Esophagus muscularis mucosa (tissue), 4 donors: Measurements from ENCODE around the gene IL21. TPM values are rescaled to one million over a fixed set of nuclear protein-coding genes. Genes with fewer than 3 reads are reported as not detected.
A peak's percentile ranks its signal among the peaks of the same experiment; 100 is the strongest.

Experiments
- DNase-seq: peaks from one replicate; pipeline ENCODE4 v3.0.0-alpha.2; 2017; ENCODE audit errors: extremely low spot score
- H3K27ac ChIP-seq, 4 donors: fragments of 200-600 bp; sonication (generic); replicated peaks in 1 of 4; 1 replicate in 3 of 4; 2 replicates in 1 of 4; pipeline ENCODE4 v1.5.1; 2016 to 2019; ENCODE audit warnings: mild to moderate bottlenecking in 1 of 4
- H3K27me3 ChIP-seq, 4 donors: fragments of 200-600 bp; sonication (generic); one replicate each; pipeline versions ENCODE4 v1.5.1 to v1.6.0; 2016 to 2019
- H3K36me3 ChIP-seq, 4 donors: fragments of 200-600 bp; sonication (generic); one replicate each; pipeline ENCODE4 v1.5.1; 2016 to 2019
- H3K4me1 ChIP-seq, 4 donors: fragments of 200-600 bp; sonication (generic); one replicate each; pipeline ENCODE4 v1.5.1; 2016 to 2019
- H3K4me3 ChIP-seq, 4 donors: fragments of 200-600 bp; sonication (generic); 1 replicate in 2 of 4; 2 replicates in 2 of 4; pipeline ENCODE4 v1.5.1; 2016 to 2019; ENCODE audit warnings: mild to moderate bottlenecking in 4 of 4, moderate library complexity in 1 of 4
- H3K9me3 ChIP-seq, 4 donors: fragments of 200-600 bp; sonication (generic); 1 replicate in 3 of 4; 2 replicates in 1 of 4; pipeline ENCODE4 v1.5.1; 2016 to 2019
- CTCF ChIP-seq, 3 experiments: fragments of 200-600 bp in 2 of 3; fragments of 450-650 bp in 1 of 3; sonication (generic) in 2 of 3; IDR thresholded peaks; one replicate each; pipeline ENCODE4 v1.5.1; 2017 to 2019; ENCODE audit warnings: antibody characterized with exemption in 3 of 3, mild to moderate bottlenecking in 2 of 3, moderate library complexity in 1 of 3
- EP300 ChIP-seq: sonication (generic); formaldehyde crosslinking; IDR thresholded peaks from one replicate; pipeline ENCODE4 v1.6.1; 2017; ENCODE audit warnings: antibody characterized with exemption
- POLR2A ChIP-seq: fragments of 450-650 bp; IDR thresholded peaks from one replicate; pipeline ENCODE4 v1.6.1; 2017; ENCODE audit warnings: antibody characterized with exemption, moderate library complexity, mild to moderate bottlenecking, low read depth
- POLR2AphosphoS5 ChIP-seq, 2 donors: sonication (generic); formaldehyde crosslinking; IDR thresholded peaks; one replicate each; pipeline ENCODE4 v1.6.1; 2017; ENCODE audit warnings: antibody characterized with exemption in 2 of 2
- WGBS: methylation state at CpG from one replicate; pipeline ENCODE4 v1.1.5; 2018; 5-methylcytosine and 5-hydroxymethylcytosine counted together
- intact Hi-C: fragments of 100-400 bp; cut with DNase I; formaldehyde crosslinking; loops from one replicate; pipeline ENCODE4 v1.15.1; 2023
- total RNA-seq, 4 donors: library from RNA; depleted of rRNA; stranded (reverse); fragments of >200 nt; gene quantifications; one replicate each; pipeline versions ENCODE4 v1.1.0 to v1.2.1, GENCODE V29; 2016

IL21 gene
- total RNA-seq, 4 donors from 2014 or later, result not detected

- WGBS, result 62% methylated on average over 5 of the region's 5 CpGs
Measured at GRCh38 chr4:122665161-122665929, 44.5 kb upstream of the IL21 start.

GRCh38 chr4:122663814-122664610, 43.1 kb upstream of the IL21 start:
- Histone ChIP-seq H3K9me3 (no peaks in the 10 kb centered on the region), H3K27me3 (no peaks in the 10 kb centered on the region), H3K4me3 (no peak overlapping the region), H3K4me1 (peaks cover 6 to 36% (median 26%) of the 10 kb centered on the region in 4 donors), H3K36me3 (no peaks in the 10 kb centered on the region), H3K27ac (no peak overlapping the region)
- intact Hi-C loops, result no loop called here
- WGBS, result 74% methylated on average over 9 of the region's 9 CpGs
- DNase-seq, result no peak
- TF ChIP-seq POLR2A, result no peak
- no peak for TF ChIP-seq CTCF (IDR thresholded peaks at IDR 0.05)
- no peak for TF ChIP-seq POLR2AphosphoS5 (IDR thresholded peaks at IDR 0.05)
- no peak for TF ChIP-seq EP300

More at GRCh38 chr4:122665161-122665929, 44.5 kb upstream of the IL21 start:
- DNase-seq, result peak; percentile 80
- TF ChIP-seq CTCF (IDR thresholded peaks at IDR 0.05) (no peak), POLR2AphosphoS5 (IDR thresholded peaks at IDR 0.05) (no peak)
- peak overlapping the region in 3 of 4 donors; percentile 32 to 61 (median 34) for H3K27ac ChIP-seq
- H3K4me1 ChIP-seq, result peaks cover 6 to 36% (median 26%) of the 10 kb centered on the region in 4 donors
- H3K9me3 ChIP-seq, result no peaks in the 10 kb centered on the region
- intact Hi-C loops, result no loop called here
- no peak overlapping the region for H3K4me3 ChIP-seq
- no peaks in the 10 kb centered on the region for H3K27me3 ChIP-seq
- H3K36me3 ChIP-seq, result no peaks in the 10 kb centered on the region

GRCh38 chr4:122663291-122663690, 42.4 kb upstream of the IL21 start:
- Histone ChIP-seq H3K27ac (no peak overlapping the region), H3K9me3 (no peaks in the 10 kb centered on the region), H3K4me3 (no peak overlapping the region), H3K27me3 (no peaks in the 10 kb centered on the region), H3K36me3 (no peaks in the 10 kb centered on the region), H3K4me1 (peaks cover 6 to 36% (median 26%) of the 10 kb centered on the region in 4 donors)
- WGBS, result 72% methylated on average over 1 of the region's 1 CpG
- TF ChIP-seq POLR2AphosphoS5 (IDR thresholded peaks at IDR 0.05), result no peak
- no peak for TF ChIP-seq CTCF (IDR thresholded peaks at IDR 0.05)
- TF ChIP-seq EP300, result no peak
- TF ChIP-seq POLR2A, result no peak
- DNase-seq, result peak; percentile 17
- intact Hi-C loops, result no loop called here

GRCh38 chr4:122662701-122663100, 41.8 kb upstream of the IL21 start:
- peaks cover 6 to 35% (median 26%) of the 10 kb centered on the region in 4 donors for H3K4me1 ChIP-seq
- no peak overlapping the region for H3K27ac ChIP-seq
- TF ChIP-seq CTCF (IDR thresholded peaks at IDR 0.05), result no peak
- TF ChIP-seq EP300, result no peak
- TF ChIP-seq POLR2AphosphoS5 (IDR thresholded peaks at IDR 0.05), result no peak
- TF ChIP-seq POLR2A, result no peak
- intact Hi-C loops, result no loop called here
- DNase-seq, result no peak
- H3K9me3 ChIP-seq, result no peaks in the 10 kb centered on the region
- WGBS, result 45% methylated on average over 2 of the region's 2 CpGs
- no peak overlapping the region for H3K4me3 ChIP-seq
- no peaks in the 10 kb centered on the region for H3K36me3 ChIP-seq
- H3K27me3 ChIP-seq, result no peaks in the 10 kb centered on the region
